ENCODE results near the gene ANAPC7.
A peak's percentile ranks its signal among the peaks of the same experiment; 100 is the strongest.
"Not testable (repeated sequence)": the region's sequence is repeated elsewhere in the genome, so short reads cannot be mapped to it uniquely, and the experiment has no call there.

ANAPC7 gene

GRCh38 chr12:110403976-110404682 lies 621 bp upstream of the ANAPC7 start:
- in situ Hi-C loops (cut with HindIII; ENCODE audit: low sequenced_read_pairs), result no loop called here
- peak overlapping the region; percentile 97 for H3K4me3 ChIP-seq (ENCODE audit: low read depth, low read length)
- DNase-seq (ENCODE audit: low read depth, low spot score), result peak; percentile 69
- TF ChIP-seq CTCF (IDR thresholded peaks at IDR 0.05; ENCODE audit: low read depth, low read length), result no peak

GRCh38 chr12:110382683-110383082 lies 20.8 kb downstream of the ANAPC7 start:
- in situ Hi-C loops (cut with HindIII; ENCODE audit: low sequenced_read_pairs), result no loop called here
- H3K4me3 ChIP-seq (ENCODE audit: low read depth, low read length), result no peak overlapping the region
- no peak for DNase-seq (ENCODE audit: low read depth, low spot score)
- no peak for TF ChIP-seq CTCF (IDR thresholded peaks at IDR 0.05; ENCODE audit: low read depth, low read length)

GRCh38 chr12:110379631-110380030 lies 23.9 kb downstream of the ANAPC7 start:
- DNase-seq (ENCODE audit: low read depth, low spot score), result no peak
- no peak for TF ChIP-seq CTCF (IDR thresholded peaks at IDR 0.05; ENCODE audit: low read depth, low read length)
- in situ Hi-C loops (cut with HindIII; ENCODE audit: low sequenced_read_pairs), result no loop called here
- no peak overlapping the region for H3K4me3 ChIP-seq (ENCODE audit: low read depth, low read length)

GRCh38 chr12:110379197-110379596 lies 24.3 kb downstream of the ANAPC7 start:
- no peak for TF ChIP-seq CTCF (IDR thresholded peaks at IDR 0.05; ENCODE audit: low read depth, low read length)
- in situ Hi-C loops (cut with HindIII; ENCODE audit: low sequenced_read_pairs), result no loop called here
- H3K4me3 ChIP-seq (ENCODE audit: low read depth, low read length), result no peak overlapping the region
- DNase-seq (ENCODE audit: low read depth, low spot score), result no peak

- in situ Hi-C loops (cut with HindIII; ENCODE audit: low sequenced_read_pairs); DNase-seq (ENCODE audit: low read depth, low spot score); H3K4me3 ChIP-seq (ENCODE audit: low read depth, low read length): not testable (repeated sequence)
These were observed 25.2 kb downstream of the ANAPC7 start for GRCh38 chr12:110378131-110378790.

- no peak for TF ChIP-seq CTCF (IDR thresholded peaks at IDR 0.05; ENCODE audit: low read depth, low read length)
- H3K4me3 ChIP-seq (ENCODE audit: low read depth, low read length), result no peak overlapping the region
- DNase-seq (ENCODE audit: low read depth, low spot score), result no peak
- in situ Hi-C loops (cut with HindIII; ENCODE audit: low sequenced_read_pairs), result no loop called here
These were observed 29.4 kb downstream of the ANAPC7 start for GRCh38 chr12:110373962-110374611.

GRCh38 chr12:110373425-110373824 lies 30.1 kb downstream of the ANAPC7 start:
- TF ChIP-seq CTCF (IDR thresholded peaks at IDR 0.05; ENCODE audit: low read depth, low read length), result no peak
- no peak overlapping the region for H3K4me3 ChIP-seq (ENCODE audit: low read depth, low read length)
- in situ Hi-C loops (cut with HindIII; ENCODE audit: low sequenced_read_pairs), result no loop called here
- no peak for DNase-seq (ENCODE audit: low read depth, low spot score)
